Neural progenitor cell (in vitro differentiated cells): ENCODE measurements around the gene SMG6.

Source experiments
- CTCF ChIP-seq: fragments of 200-600 bp; sonication (generic); IDR thresholded peaks from 2 replicates; pipeline ENCODE4 v1.5.1; 2017; ENCODE audit warnings: antibody characterized with exemption, mild to moderate bottlenecking
- EZH2 ChIP-seq: fragments of 200-600 bp; sonication (generic); IDR thresholded peaks from 2 replicates; pipeline ENCODE4 v1.6.1; 2017; ENCODE audit warnings: antibody characterized with exemption, mild to moderate bottlenecking, moderate library complexity

GRCh38 chr17:2178798-2179501, 124.6 kb downstream of the SMG6 start:
- TF ChIP-seq CTCF (no peak), EZH2 (no peak)
